GM21529 (cell line): ENCODE data around the gene CLSTN2.

Source experiments
- ATAC-seq: cut with Tn5 transposase; IDR thresholded peaks from one replicate; pipeline ENCODE4 v1.9.1; 2021; ENCODE audit not compliant: unreplicated experiment

Gene CLSTN2

DNA sequence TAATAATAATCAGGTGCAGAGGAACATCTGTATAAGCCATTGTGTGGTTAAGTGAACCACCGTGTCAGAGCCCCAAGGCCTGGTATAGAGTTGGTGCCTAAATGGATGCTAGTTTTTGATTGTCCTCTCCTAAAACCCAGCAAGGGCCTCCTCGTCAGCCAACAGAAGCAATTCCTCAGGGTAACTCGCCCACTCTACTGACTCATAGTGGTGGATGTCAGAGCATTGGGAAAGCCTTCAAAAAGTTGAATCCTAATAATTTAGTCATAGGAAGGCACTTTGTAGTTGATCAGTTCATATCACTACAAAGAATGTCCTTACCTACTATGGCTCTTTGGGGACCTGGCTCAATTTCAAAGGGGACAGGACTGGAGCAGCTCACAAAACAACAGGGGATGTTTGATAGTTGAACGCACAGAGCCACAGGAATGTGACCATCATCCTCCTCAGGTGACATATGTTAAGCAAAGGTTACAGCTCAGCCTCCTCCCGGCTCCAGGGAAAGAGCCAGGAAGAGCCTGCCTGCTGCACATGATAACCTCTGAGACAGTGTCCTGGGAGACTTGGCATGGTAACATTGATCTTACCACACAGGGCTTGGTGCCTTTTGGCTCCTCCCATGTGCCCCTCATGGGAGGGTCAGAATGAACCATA lies 338.7 kb downstream of the CLSTN2 start:
- ATAC-seq: no peak

DNA sequence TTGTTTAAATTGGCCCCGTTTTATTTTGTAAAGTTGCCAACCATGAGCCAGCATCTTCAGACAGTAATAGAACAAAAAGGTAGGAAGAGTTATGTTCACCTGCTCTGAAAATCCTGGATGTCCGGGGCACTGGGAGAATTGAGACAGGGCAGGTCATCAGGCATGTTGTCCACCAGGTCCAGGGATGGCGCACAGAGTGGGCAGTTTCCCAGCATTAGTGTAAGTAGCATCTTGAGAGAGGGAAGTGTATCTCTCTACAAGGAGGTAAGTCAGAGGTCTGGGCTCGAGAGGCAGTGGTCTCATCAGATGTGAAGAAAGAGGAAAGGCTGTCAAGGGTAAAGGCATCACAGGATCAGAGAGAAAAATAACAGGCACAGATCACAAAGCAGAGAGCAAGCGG lies 339.4 kb downstream of the CLSTN2 start:
- ATAC-seq: no peak

DNA sequence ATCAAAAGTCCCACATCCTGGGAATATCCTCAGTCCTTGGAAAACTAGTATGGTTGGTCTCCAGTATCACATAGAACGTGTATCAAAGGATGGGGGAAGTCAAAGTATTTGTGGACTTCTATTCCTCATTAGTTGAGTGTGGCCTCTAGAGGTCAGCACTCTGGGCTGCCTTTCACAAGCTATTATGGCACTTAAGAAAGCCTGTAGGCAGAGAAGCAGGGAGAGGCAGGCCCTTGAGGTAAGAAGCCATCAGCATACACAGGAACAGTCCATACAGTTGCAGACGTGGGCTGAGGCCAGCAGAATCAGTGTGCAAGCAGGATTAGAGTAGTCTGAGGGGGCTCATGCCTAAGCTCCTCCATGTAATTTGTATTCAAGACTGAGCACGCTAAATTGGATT lies 341.7 kb downstream of the CLSTN2 start:
- no peak for ATAC-seq

DNA sequence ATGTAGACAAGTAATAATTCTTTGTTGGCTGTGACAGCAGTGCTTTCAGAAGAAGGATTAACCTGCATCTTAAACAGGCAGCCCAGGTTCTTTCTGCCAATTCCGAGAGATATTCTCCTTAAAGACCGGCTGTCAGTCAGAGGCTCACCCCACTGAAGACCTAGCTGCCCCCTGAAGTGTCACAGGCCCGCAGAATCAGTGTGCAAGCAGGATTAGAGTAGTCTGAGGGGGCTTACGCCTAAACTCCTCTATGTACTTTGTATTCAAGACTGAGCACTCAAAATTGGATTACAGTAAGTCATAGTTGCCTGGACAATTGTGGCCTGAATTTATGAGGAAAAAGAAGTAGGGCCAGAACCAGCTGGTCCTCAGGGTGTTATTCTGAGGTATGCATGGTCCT lies 342.9 kb downstream of the CLSTN2 start:
- no peak for ATAC-seq

DNA sequence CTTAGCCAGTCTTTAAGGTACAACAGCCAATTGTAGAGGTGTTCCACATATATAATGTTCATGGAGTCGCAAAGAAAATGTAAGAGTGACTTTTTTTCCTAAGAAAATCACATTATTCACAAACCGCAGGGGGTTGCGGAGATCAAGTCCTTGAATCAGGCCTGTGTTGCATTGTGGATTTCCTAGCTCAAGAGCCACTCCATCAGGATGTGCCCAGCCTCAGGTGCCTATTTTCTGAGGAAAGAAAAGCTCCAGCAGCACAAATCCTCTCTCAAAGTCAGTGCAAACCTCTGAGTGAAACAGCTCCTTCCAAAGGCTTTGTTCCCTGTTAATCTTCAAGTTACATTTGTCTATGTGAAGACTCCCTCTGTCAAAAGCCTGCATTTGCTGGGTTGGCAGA lies 349.4 kb downstream of the CLSTN2 start:
- ATAC-seq: no peak

DNA sequence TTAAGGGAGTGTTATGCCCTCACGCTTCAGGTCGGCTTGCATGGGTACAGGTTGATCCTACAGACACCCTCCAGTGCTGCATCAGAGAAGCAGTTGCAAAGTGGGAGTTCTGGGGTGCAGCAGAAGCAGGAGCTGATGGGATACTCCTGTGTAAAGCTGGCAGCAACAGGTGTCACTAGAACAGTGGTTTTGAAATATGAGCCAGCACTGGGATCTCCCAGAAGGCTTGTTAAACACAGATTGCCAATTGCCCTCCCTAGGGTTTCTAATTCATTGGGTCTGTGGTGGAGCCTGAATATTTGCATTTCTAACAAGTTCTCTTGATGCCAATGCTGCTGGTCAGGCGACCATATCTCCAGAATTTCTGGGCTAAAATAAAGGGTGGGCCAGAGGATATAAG lies 350.4 kb downstream of the CLSTN2 start:
- ATAC-seq: no peak

DNA sequence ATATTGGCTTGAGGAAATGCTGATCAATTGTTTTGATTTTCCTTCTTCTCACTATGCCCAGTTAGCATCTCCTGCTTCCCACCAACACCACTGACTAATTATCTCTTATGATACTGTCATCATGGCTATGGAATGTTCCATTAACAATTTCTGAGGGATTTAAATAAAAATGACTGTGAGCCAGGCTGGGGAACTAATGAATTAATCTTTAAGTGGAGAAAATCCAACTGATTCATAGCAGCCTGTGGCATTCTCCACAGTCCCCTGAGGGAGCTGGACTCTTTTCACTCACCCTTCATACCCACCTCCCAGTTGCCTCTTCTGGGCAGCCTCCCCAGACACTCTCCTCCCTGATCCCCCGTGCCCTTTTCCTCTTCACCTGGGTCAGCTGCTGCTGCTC lies 353.6 kb downstream of the CLSTN2 start:
- no peak for ATAC-seq

DNA sequence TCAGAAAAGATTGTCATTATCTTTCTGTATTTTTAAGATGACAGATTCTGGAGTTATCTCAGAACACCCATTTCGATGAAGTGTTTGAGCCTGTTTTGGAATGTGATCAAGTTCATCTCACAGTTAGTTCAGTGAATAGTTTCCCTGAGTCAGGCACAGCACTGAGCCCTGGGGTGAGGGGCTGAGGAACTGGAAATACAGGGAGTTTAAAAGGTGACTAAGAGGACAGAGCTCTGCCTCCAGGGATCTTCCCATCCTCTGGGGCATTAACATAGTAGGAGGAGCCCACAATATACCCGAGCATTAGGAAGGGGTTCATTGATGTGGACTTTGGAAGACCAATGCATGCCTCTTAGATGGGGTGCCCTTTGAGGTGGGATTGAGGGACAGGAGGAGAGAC lies 355.1 kb downstream of the CLSTN2 start:
- ATAC-seq: no peak

DNA sequence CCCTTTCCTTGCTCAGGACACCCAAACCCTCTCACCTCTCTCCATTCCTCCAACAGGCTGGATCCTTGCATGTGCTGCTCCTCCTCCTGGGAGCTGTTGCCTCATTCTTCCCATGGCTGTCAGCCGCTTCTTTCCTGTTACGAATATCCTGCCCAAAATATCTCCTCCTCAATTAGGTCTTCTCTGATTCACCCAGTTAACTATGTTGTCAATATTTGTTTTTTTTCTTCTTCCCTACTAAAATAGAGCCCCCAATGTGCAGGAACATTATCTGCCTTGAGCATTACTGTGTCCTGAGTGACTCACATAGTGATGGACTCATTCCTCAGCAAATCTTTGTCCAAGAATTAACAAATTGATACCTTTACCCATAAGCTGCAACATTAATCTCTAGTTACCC lies 357.2 kb downstream of the CLSTN2 start:
- no peak for ATAC-seq

DNA sequence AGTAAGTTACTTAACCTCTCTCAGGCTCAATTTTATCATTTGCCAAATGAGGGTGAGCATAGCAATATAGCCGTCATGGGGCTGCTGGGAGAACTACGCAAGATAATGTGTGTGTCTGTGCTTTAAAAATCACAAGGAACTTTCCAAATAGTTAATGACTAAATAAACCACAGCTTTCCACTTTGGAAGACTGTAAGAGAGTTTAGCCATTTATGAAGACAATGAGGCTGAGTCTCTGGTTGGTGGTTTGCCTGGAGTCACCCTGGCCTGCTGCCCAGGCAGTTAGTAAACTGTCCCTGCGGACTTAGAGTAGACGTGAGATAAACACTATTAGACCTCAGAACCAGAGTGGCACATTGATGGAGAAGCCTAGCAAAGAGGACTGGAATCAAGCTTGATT lies 357.7 kb downstream of the CLSTN2 start:
- no peak for ATAC-seq

DNA sequence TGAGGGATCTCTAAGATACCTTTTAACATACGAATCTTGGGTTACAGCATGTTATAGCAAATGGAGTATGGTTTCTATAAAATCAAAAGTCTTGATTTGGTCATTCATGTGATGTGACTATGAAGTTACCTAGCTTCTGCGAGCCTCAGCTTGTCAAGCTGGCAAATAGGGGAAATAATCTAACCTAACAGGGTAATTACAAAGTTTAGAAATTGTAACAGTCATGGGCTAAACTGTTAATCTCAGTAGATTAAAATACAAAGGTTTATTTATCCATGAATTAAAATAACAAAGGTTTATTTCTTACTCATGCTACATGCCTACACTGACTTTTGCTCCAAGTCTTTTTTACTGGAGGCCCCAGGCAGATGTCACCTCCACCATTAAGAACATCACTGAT lies 359.1 kb downstream of the CLSTN2 start:
- no peak for ATAC-seq

DNA sequence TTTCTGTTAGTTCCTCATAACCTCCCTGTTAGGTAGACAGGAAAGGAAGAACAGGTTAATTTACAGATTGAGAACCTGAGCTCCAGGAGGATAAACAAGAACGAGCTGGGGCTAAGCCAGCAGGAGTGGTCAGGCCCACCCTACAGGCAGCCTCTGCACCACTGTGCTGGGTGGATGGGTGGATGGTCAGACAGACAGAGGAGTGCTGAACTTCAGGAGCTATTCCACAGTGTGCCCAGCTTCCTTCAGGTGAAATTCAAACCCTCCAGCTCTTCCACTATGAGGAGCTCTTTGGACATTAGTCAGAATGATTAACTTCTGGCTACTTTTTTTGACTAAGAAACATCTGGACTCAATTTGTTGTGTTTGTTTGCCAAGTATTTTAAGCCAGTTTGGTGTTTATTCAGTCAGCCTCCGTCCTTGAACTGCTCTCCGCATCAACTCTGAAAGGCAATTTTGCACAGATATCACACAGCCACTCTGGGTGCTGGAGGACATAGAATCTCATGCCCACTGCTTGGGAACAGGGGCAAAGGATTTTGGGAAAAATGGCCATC lies 361.9 kb downstream of the CLSTN2 start:
- ATAC-seq: no peak

DNA sequence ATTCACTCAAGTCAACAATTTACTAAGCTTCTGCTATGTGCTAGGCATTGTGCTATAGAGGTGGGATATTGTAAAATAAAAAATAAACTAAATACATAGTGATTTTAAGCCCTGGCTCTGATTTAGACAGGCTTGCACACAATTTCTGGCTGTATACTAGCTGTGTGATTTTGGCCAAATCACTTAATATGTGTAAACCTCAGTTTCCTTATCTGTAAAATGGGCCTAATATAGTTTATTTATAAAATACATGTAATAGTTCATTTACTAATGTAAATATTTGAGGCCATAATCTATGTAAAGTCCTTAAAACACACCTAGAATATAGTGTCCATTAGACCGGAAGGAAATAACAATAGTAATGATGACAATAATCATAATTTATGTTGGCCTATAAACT lies 363.1 kb downstream of the CLSTN2 start:
- ATAC-seq: no peak

DNA sequence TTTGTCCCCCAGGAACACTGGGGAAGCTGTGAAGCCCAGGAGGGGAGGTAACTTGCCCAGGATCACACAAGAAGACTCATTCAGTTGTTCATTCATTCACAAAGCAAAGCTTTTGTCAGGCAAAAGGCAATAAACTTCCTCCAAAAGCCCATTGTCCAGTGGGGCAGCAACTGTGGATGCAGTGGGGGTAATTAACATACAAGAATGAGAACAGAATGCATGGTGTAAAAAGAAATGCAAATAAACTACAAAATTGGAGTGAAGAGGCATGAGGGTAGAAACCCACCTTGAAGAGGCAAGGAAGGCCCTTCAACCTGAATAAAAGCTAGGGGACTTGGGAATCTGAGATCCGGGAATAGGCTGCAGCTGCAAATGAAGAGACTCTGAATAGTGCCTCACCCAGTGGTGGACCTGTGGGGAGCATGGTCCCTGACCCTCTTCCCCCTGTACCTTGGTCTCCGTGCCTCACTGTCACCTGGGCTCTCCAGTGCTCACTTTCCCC lies 363.6 kb downstream of the CLSTN2 start:
- ATAC-seq: no peak

DNA sequence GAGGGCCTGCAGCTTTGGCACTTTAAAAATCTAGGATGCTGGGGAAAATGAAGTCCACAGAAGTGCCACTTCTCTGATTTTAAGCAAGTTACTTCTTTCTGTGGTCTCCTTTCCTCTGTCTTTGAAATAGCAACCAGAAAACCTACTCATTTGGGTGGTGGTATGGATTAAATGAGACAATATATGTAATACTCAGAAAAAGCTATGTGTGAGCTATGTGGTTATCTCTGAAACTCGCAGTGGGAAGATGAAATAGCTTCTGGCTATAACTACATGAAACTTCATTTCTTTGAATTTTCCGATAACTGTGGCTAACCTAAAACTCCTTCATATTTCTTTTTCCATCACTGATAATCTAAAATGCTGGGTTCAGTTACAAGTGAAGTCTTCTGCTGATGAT lies 368.9 kb downstream of the CLSTN2 start:
- no peak for ATAC-seq

DNA sequence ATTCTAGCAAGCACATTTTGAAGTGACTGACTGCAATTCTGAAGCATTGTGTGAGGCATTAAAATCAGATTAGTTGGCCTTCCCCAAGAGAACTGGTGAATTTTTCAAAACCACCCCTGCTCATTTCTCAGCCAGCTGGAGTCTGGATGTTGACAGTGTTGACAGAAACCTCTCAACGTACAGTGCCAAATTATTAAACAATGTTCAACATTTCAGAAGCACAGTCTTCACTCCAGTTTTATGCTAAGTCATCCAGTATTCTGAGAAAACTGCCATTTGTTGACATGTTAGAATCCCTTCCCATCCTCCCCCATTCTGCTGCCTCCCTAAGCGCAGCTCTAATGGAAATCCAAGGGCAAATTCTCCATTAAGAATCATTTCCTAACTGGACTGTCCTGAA lies 373.6 kb downstream of the CLSTN2 start:
- no peak for ATAC-seq

DNA sequence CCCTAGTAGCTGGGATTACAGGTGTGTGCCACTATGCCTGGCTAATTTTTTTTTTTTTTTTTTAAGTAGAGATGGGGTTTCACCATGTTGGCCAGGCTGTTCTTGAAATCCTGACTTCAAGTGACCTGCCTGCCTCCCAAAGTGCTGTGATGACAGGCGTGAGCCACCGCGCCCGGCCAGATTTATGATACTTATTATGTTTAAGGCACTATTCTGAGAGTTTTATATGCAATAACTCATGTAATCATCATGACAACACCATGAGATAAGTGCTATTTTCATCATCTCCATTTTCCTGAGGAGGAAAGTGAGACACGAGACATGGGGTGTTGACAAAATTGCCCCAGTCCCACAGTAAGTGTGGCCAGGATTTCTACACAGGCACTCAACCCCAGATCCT lies 376.4 kb downstream of the CLSTN2 start:
- ATAC-seq: no peak

DNA sequence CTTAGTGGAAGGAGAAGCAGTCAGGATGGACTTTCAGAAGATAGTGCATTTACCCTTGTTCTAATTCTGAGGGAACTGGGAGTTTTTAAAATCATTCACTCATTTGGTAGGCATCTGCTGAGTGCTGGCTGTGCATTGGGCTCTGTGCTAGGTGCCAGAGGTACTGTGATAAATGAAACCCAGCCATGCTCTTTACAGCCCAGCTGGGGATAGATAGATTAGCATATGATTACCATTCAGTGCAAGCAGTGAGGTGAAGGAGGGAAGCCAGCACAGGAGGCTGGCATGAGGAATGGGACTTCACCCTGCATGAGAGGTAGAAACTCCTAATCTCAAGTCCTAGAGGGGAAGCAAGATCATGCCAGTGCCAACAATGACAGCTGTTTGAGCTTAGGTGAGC lies 381.0 kb downstream of the CLSTN2 start:
- ATAC-seq: no peak

DNA sequence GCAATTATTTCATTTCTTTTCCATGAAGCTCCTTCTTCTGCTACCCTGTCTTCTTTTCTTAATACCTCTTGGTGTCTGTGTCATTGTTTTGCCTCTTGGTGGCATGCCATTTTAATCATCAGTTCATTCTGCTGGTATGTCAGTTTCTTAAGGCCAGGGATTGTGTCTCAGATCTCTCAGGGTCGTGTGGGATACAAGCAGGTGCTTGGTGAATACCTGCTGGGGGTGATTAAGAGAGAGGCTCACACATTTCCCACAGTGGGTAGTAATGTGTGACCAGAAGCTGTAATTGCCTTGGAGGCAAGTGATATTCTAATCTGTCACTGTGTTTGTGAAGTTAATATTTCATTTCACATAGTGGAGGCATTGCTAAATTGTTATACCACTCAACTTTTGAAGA lies 381.5 kb downstream of the CLSTN2 start:
- ATAC-seq: no peak

DNA sequence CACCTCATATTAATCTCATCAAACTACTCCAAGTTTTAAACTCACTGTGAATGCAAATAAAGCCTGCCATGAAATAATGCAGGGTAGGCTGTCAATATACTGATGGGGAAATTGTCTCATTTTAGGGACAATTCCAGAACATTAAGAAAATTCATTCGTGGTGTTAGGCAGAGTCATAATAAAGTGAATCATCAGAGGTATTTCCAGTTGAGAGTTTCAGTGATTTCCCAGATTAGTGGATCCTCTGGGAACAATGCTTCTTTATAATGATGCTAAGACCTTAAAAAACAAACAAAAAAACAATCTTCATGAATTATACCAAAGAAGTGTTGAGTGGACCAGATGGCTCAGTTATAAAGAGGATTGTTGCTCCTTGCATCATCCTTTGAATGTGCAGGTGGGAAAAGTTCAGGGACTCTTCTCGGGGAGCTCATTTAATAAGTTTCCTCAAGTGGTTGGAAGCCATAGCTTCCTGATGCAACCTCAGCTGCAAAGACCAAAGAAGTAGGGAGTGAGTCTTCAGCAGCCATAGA lies 381.9 kb downstream of the CLSTN2 start:
- ATAC-seq: no peak

DNA sequence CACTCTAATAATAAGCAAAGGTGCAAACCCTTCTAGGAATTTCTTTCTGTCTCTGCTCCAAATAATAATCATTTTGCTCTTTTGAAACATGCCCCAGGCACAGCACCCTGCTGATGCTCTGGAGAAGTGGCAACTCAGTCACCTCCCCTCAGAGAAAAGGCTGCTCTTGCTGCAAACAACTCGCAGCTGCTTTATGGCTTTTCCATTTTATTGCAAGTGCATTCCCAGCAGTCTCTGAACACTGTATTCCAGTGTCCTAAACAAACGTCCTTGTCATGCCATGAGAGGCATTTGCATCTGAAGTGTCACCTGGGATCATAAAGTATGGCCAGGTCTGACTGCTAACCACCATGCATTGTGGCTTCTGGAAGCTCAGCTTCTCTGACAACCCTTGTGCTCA lies 384.8 kb downstream of the CLSTN2 start:
- ATAC-seq: no peak

DNA sequence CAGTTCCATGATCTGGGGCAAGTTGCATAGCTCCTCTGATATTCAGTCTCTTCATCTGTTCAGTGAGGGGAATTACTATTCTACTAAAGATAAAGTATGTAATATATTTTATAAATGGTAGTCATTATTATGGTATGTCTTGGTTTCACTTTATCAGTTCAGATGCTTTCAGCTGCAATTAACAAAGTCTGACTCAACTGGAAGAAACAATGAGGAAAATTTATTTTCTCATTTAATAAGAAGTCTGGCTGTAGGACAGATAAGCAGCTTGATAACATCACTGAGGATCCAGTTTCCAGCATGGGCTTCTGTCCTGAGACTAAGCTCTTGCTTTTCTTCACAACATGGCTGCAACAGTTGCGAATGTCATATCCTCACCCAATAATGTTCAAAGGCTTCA lies 388.6 kb downstream of the CLSTN2 start:
- ATAC-seq: no peak

DNA sequence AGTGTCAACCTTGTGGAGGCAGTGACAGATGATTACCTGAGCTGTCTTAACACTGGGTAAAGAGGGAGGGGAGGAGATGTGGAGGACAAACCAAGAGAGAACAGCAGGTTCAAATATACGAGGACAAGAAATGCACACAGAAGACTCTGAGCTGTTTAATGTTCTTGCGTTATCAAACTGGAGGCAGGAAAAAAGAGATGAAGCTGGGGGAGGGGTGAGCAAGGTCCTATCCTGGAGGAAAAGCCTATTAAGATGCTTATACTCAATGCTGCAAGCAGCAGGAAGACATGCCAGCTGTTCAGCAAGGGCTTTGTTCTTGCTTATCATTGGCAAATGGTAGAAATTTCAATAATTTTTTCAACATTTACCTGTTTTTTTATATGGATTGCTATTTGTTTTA lies 397.1 kb downstream of the CLSTN2 start:
- ATAC-seq: no peak
